Activated CD8-positive, alpha-beta memory T cell treated with anti-CD3 and anti-CD28 coated beads for 36 hours (primary cell): ENCODE data around the gene DAZAP2. TPM values are rescaled to one million over a fixed set of nuclear protein-coding genes. Genes with fewer than 3 reads are reported as not detected.

Experiments
- CTCF ChIA-PET: fragments of 350-600 bp; sonication (Branson Sonifier 250); formaldehyde crosslinking; loops from one replicate; lab custom pipeline; 2021; ENCODE audit warnings: antibody characterized with exemption; lab: Charles Lee
- POLR2A ChIA-PET: fragments of 350-600 bp; sonication (Branson Sonifier 250); formaldehyde crosslinking; loops from one replicate; lab custom pipeline; 2021; ENCODE audit warnings: antibody characterized with exemption; lab: Charles Lee
- total RNA-seq, 2 experiments: library from RNA; stranded (reverse); gene quantifications; one replicate each; pipeline ENCODE4 v1.2.3, GENCODE V29; 2021

DAZAP2 gene
- total RNA-seq: 10 to 100 TPM; 84.6 to 88.0 TPM

GRCh38 chr12:51238510-51239334 is at the start of gene DAZAP2:
TSS of gene DAZAP2 (plus strand) at chr12:51238826. CDS start at chr12:51238908, 82 bp downstream.
- ChIA-PET CTCF (interaction anchor here (0.6 to 1.4 kb wide), 4 partner anchors 14 to 161 kb away, joined by 4 to 7 read pairs (median 6); partner anchors contain the start of gene POU6F1), POLR2A (interaction anchor here (0.8 to 3.9 kb wide), 4 partner anchors 9 to 155 kb away, joined by 3 to 38 read pairs (median 10); partner anchors contain the start of genes CSRNP2 and POU6F1)

- CTCF ChIA-PET: no interaction called here
- POLR2A ChIA-PET: no interaction called here
These were observed 48.8 kb upstream of the DAZAP2 start for GRCh38 chr12:51189790-51190355.

DNA sequence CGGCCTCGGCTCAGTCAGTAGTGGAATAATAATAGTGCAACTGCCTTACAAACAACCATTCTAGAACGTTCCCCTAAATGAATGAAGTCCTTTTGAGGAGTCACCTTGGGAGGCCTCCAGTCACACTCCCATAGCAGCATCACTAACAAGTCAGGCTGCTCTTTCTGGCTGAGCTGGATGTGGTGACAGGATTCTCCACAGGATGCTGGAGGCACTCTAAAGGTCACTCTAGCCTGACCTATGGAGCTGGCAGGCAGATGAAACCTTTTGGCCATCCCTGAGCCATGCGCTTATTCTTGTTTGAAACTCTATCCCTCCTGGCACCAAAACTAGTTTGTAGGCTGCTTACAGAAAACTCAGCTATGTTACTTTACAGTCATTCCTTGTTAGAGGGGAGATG is 47.8 kb upstream of the DAZAP2 start:
- CTCF ChIA-PET: no interaction called here

DNA sequence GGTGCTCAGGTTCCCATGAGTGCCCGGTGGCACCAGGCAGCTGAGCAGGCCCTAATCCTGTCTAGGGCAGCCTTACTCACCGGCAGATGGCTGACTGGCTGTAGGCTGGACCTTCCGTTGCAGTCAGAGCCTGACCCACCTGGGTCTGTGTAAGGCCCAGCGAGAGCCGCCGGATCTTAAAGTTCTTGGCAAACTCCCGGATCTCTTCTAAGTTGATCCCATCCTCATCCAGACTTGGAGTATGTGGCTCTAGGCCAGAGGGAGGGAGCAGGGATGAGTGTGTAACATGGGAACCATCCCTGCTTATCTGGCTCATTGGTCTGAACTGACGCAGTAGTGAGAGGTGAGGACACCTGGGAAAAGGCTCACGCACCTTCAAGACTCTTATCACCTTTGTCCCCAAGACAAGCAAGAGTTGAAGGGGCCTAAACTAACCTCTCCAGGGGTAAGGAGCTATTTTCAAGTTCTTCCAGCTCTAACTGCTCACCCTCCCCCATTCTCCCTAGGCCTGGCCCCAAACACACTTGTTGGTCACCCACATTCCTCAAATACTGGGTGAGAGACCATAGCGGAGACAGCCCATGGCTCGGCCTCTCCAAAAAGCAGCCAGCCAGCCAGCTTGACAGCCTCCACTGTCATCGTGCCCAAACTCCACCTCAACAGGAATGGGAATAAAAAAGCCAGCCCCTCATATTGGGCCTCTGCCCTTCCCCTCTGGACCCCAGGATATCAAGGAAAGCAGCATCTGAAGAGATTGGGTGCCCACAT is 46.9 kb upstream of the DAZAP2 start:
- POLR2A ChIA-PET: no interaction called here
- CTCF ChIA-PET: no interaction called here

More for the DNA sequence above, 47.8 kb upstream of the DAZAP2 start:
- POLR2A ChIA-PET: no interaction called here

DNA sequence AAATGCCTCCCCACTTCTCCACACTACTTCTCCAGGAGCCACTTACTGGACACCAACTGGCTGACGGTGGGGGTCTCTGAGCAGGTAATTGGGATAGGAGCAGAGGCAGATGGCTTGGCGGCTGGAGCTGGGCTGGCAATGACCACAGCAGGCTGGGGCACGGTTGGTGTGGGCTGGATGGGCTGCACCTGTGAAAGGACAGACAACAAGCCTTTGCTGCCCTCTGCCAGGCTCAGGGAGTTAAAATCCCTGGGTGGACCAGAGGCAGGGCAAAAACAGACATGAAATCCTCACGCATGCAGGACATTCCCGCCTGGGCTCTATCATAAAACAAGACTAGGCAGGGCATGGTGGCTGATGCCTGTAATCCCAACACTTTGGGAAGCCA is 46.3 kb upstream of the DAZAP2 start:
- ChIA-PET CTCF (no interaction called here), POLR2A (no interaction called here)

GRCh38 chr12:51195841-51196240 is 42.8 kb upstream of the DAZAP2 start:
- CTCF ChIA-PET: interaction anchor here (0.6 kb wide), 1 partner anchor 53 kb away, joined by 3 read pairs; no protein-coding TSS in a partner anchor
- POLR2A ChIA-PET: no interaction called here

DNA sequence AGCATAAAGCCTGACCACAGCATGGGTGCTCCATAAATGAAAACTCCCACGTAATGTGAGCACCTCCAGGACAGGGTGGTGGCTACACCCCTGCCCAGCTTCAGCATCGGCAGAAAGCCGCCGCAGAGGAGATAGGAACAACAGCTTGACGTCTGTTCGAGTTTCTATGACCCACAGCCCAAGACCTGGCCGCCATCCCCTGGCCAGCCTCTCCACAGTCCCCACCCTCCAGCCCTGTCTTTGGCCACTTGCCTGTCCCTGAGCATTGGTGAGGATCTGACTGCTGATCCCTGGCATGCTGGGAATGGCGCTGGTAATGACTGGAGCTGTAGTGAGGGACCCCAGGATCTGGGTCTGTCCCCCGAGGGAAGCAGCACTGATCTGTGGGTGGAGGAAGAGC is 42.1 kb upstream of the DAZAP2 start:
- POLR2A ChIA-PET: no interaction called here

GRCh38 chr12:51197736-51198567 is 40.7 kb upstream of the DAZAP2 start:
- ChIA-PET POLR2A (no interaction called here), CTCF (no interaction called here)

More for the DNA sequence above, 42.1 kb upstream of the DAZAP2 start:
- CTCF ChIA-PET: no interaction called here

DNA sequence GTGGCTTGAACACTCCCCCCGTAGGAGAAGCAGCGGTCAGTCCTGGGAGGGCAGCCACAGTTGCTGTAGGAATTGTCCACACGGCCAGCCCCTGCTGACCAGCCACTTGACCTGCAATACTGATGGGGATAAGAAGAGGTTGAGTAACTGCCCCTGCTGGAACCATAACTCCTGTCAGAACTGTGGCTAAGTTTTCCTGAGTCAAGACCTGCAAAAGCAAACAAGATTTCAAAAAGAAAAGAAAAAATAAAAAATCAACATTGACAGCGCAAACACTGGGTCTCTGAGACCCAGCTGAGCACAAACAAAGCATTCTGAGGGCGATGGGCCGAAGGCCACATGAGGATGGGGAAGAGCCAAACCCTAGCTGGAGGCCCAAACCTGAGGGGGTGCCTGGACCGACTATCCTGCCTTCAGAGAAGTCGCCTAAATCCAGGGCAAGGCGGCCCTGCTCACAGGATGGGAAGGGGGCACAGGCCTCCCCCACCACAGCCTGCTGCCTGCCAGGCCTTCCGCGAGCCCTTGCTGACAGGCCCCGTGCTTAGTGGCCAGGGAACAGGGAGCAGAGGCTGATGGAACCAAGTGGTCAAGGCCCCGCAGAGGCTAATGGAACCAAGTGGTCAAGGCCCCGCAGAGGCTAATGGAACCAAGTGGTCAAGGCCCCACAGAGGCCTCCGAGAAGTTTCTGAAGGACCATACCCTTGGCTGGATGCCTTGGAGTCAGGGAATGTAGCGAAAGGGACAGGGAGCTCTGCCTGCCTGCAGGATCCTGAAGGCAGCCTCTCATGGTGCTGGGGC is 39.9 kb upstream of the DAZAP2 start:
- CTCF ChIA-PET: no interaction called here
- POLR2A ChIA-PET: no interaction called here

- ChIA-PET POLR2A (no interaction called here), CTCF (no interaction called here)
These were observed 39.2 kb upstream of the DAZAP2 start for GRCh38 chr12:51199366-51199945.

GRCh38 chr12:51200156-51200555 is 38.5 kb upstream of the DAZAP2 start:
- POLR2A ChIA-PET: interaction anchor here (0.6 kb wide), 1 partner anchor 13 kb away, joined by 9 read pairs; no protein-coding TSS in a partner anchor
- CTCF ChIA-PET: no interaction called here

DNA sequence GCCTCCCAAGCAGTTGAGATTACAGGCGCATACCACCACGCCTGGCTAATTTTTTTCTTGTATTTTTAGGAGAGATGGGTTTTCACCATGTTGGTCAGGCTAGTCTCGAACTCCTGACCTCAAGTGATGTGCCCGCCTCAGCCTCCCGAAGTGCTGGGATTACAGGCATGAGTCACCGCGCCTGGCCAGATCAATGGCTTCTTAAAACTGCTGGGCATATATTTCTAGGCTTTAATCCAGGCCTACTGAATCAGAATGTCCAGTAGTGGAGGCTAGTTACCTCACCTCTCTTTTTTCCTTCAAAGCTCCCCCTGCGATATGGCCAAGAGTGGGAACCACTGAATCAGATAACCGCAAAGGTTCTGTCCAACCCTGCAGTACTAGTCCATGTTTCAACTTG is 37.8 kb upstream of the DAZAP2 start:
- CTCF ChIA-PET: no interaction called here
- POLR2A ChIA-PET: interaction anchor here (0.6 kb wide), 1 partner anchor 12 kb away, joined by 9 read pairs; no protein-coding TSS in a partner anchor

GRCh38 chr12:51202718-51203117 is 35.9 kb upstream of the DAZAP2 start:
- ChIA-PET CTCF (no interaction called here), POLR2A (no interaction called here)

DNA sequence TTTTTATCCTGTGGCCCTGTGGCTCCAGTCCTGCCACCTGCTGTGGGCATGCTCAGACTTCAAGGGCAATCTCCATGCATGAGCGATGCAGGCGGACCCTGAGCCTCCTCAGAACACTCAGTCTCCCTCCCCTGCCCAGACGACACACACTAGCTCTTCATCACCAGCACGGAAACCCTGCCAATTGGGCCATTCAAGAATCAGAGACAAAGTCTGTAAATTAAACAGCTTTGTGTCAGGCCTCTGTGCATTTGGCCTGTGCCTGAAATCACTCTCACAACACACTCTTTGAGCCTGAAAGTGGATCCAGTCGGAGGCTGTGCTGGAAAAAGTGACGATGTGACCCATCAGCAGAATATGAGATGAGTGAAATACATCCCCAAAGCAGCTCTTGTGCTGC is 33.3 kb upstream of the DAZAP2 start:
- ChIA-PET POLR2A (interaction anchor here (0.6 to 1.0 kb wide), 2 partner anchors 13 to 122 kb away, joined by 3 to 8 read pairs; partner anchors contain the start of gene POU6F1), CTCF (interaction anchor here (0.6 kb wide), 1 partner anchor 375 kb away, joined by 4 read pairs; no protein-coding TSS in a partner anchor)

DNA sequence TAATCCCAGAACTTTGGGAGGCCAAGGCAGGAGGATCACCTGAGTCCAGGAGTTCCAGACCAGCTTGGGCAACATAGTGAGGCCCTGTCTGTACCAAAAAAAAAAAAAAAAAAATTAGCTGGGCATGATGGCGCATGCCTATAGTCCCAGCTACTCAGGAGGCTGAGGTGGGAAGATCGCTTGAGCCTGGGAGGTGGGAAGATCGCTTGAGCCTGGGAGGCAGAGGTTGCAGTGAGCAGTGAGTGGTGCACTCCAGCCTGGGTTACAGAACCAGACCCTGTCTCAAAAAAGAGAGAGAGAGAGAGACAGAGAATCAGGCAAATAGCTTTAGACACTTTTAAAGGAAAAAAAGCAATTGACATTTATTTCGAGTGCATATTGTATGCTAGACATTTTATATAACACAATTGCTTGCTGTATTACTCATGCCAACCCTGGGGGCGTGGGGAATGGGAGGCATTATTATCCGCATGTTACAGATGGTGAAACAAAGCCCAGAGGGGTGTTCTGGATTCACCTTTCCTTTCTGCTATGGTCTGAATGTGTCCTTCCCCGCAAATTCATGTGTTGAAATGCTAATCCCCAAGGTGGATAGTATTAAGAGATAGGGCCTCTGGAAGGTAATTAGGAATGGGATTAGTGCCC is 30.5 kb upstream of the DAZAP2 start:
- POLR2A ChIA-PET: no interaction called here
- CTCF ChIA-PET: no interaction called here

- CTCF ChIA-PET: no interaction called here
- POLR2A ChIA-PET: no interaction called here
These were observed 29.4 kb upstream of the DAZAP2 start for GRCh38 chr12:51209259-51209658.
